ENCODE data around the gene CEP131.
"Not testable (repeated sequence)": the region's sequence is repeated elsewhere in the genome, so short reads cannot be mapped to it uniquely, and the experiment has no call there.

The CEP131 gene

GRCh38 chr17:81162491-81162890 lies 60.3 kb downstream of the CEP131 start:
- no peak for DNase-seq

- no peak for DNase-seq
Observed at GRCh38 chr17:81161972-81162371, 60.8 kb downstream of the CEP131 start.

- no peak for DNase-seq
Observed at GRCh38 chr17:81161536-81161935, 61.2 kb downstream of the CEP131 start.

- DNase-seq = no peak
Observed at GRCh38 chr17:81160747-81161453, 61.9 kb downstream of the CEP131 start.

GRCh38 chr17:81160306-81160705 lies 62.5 kb downstream of the CEP131 start:
- DNase-seq = no peak

- no peak for DNase-seq
Observed at GRCh38 chr17:81159611-81160265, 63.0 kb downstream of the CEP131 start.

- DNase-seq = no peak
Observed at GRCh38 chr17:81158688-81159590, 63.8 kb downstream of the CEP131 start.

GRCh38 chr17:81157848-81158687 lies 64.7 kb downstream of the CEP131 start:
- no peak for DNase-seq

GRCh38 chr17:81156866-81157805 lies 65.6 kb downstream of the CEP131 start:
- DNase-seq = no peak

- DNase-seq = no peak
Observed at GRCh38 chr17:81154961-81155360, 67.8 kb downstream of the CEP131 start.

- DNase-seq = not testable (repeated sequence)
Observed at GRCh38 chr17:81154016-81154415, 68.7 kb downstream of the CEP131 start.

GRCh38 chr17:81153340-81153803 lies 69.4 kb downstream of the CEP131 start:
- DNase-seq = no peak

GRCh38 chr17:81152288-81152828 lies 70.4 kb downstream of the CEP131 start:
- no peak for DNase-seq

- DNase-seq = no peak
Observed at GRCh38 chr17:81151278-81151677, 71.5 kb downstream of the CEP131 start.

- DNase-seq = no peak
Observed at GRCh38 chr17:81150377-81151077, 72.2 kb downstream of the CEP131 start.

GRCh38 chr17:81148986-81149533 lies 73.7 kb downstream of the CEP131 start:
- DNase-seq = no peak

- DNase-seq = no peak
Observed at GRCh38 chr17:81148571-81148970, 74.2 kb downstream of the CEP131 start.

- DNase-seq = no peak
Observed at GRCh38 chr17:81147701-81148100, 75.1 kb downstream of the CEP131 start.

GRCh38 chr17:81146208-81146607 lies 76.6 kb downstream of the CEP131 start:
- not testable (repeated sequence) for DNase-seq

GRCh38 chr17:81144423-81144781 lies 78.4 kb downstream of the CEP131 start:
- DNase-seq = no peak
